Muscle layer of duodenum (tissue), 2 donors: ENCODE data around the gene AK8.

Experiments
- H3K27ac ChIP-seq: one replicate; pipeline ENCODE4 v1.7.0; 2013; ENCODE audit warnings: mild to moderate bottlenecking, low read length
- H3K27me3 ChIP-seq: one replicate; pipeline ENCODE4 v1.7.0; 2013; ENCODE audit warnings: low read depth, mild to moderate bottlenecking, control low read depth, low read length
- H3K36me3 ChIP-seq, 2 donors: one replicate each; pipeline ENCODE4 v1.7.0; 2013; ENCODE audit warnings: low read length in 2 of 2, control low read depth in 1 of 2, mild to moderate bottlenecking in 1 of 2; ENCODE audit not compliant: insufficient read depth in 2 of 2, control insufficient read depth in 1 of 2
- H3K4me1 ChIP-seq, 2 donors: one replicate each; pipeline ENCODE4 v1.7.0; 2013; ENCODE audit warnings: low read length in 2 of 2, mild to moderate bottlenecking in 2 of 2, control low read depth in 1 of 2, moderate library complexity in 1 of 2; ENCODE audit not compliant: insufficient read depth in 2 of 2, control insufficient read depth in 1 of 2
- H3K4me3 ChIP-seq, 2 donors: one replicate each; pipeline ENCODE4 v1.7.0; 2013; ENCODE audit warnings: low read length in 2 of 2, low read depth in 1 of 2, mild to moderate bottlenecking in 1 of 2
- H3K9me3 ChIP-seq, 2 donors: one replicate each; pipeline ENCODE4 v1.7.0; 2013; ENCODE audit warnings: low read length in 2 of 2, control low read depth in 1 of 2, mild to moderate bottlenecking in 1 of 2; ENCODE audit not compliant: control insufficient read depth in 1 of 2
- donor health status: healthy.

The AK8 gene

DNA sequence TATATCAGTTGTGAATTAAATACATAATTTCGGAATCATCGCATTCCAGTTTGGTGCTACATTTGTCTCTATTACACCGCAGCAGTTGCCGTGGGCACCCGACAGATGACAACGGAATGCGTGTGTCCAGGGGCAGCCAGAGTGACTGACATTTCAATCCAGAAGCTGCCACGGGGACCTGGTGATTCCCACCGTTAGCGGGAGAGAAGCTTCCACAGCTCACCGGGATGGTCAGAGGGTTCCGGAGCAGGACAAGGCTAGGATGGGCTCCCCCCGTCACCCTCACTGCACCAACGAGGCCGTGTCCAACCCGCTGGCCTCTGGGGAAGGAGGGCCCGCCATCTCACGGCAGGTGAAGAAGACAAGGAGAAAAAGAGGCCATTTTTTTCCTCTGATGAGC is 121.1 kb downstream of the AK8 start:
- no peaks in the 10 kb centered on the region for H3K36me3 ChIP-seq
- H3K27ac ChIP-seq, result no peak overlapping the region
- H3K9me3 ChIP-seq, result no peaks in the 10 kb centered on the region
- no peak overlapping the region for H3K4me3 ChIP-seq
- H3K27me3 ChIP-seq, result no peaks in the 10 kb centered on the region
- H3K4me1 ChIP-seq, result peaks cover 0 to 8% of the 10 kb centered on the region in 2 donors

DNA sequence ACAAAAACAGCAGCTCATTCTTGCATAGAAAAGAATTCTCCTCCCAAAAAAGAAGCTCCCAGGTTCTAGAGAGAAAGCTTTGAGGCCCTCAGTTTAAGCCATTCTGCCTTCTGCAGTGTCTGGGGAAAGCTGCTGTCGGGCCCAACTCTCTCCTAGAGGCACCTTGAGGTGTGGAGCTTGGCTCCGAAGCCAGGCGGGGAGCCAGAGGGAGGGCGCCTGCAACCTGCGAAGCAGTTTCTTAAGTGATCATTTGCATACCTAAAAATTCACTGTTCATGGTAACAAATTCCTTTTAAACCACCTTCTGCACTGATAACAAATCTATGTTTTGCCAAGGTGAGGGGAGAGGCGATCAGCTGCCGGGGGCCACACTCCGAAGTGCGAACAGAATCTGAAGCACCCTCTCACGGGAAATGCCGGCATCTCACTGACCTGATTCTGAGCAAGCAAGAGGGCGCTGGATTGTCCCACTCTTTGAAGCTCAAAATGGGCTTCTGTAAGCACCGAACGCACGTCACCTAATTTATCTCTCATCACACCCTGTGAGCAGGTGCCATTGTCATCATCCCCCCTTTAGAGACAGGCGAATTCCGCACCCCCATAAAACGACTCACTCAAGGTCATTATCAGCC is 121.8 kb downstream of the AK8 start:
- no peak overlapping the region for H3K27ac ChIP-seq
- peaks cover 0 to 8% of the 10 kb centered on the region in 2 donors for H3K4me1 ChIP-seq
- no peaks in the 10 kb centered on the region for H3K36me3 ChIP-seq

DNA sequence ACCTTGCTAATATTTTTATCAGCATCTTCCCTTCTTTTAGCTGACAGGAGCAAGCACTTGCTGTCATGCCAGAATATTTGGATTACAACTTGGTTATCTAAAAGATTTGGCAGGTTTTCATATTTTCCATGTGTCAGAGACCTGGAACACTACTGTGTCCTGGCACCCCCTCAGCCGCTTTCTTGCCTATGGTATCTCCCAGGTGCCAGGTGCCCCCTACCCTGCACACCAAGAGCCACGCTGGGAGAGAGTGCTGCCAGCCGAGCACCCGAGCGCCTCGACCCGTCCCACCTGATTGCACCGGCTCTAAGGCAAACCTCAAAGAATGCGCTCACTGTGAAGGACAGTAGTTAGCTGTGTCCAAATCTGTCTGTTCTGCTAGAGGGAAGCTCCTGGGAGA is 123.0 kb downstream of the AK8 start:
- H3K4me1 ChIP-seq, result peaks cover 0 to 8% of the 10 kb centered on the region in 2 donors
- no peak overlapping the region for H3K27ac ChIP-seq
- no peaks in the 10 kb centered on the region for H3K36me3 ChIP-seq
- H3K9me3 ChIP-seq, result no peaks in the 10 kb centered on the region
- H3K4me3 ChIP-seq, result no peak overlapping the region
- H3K27me3 ChIP-seq, result no peaks in the 10 kb centered on the region

More for the DNA sequence above, 121.8 kb downstream of the AK8 start:
- H3K4me3 ChIP-seq, result no peak overlapping the region
- H3K9me3 ChIP-seq, result no peaks in the 10 kb centered on the region
- H3K27me3 ChIP-seq, result no peaks in the 10 kb centered on the region

DNA sequence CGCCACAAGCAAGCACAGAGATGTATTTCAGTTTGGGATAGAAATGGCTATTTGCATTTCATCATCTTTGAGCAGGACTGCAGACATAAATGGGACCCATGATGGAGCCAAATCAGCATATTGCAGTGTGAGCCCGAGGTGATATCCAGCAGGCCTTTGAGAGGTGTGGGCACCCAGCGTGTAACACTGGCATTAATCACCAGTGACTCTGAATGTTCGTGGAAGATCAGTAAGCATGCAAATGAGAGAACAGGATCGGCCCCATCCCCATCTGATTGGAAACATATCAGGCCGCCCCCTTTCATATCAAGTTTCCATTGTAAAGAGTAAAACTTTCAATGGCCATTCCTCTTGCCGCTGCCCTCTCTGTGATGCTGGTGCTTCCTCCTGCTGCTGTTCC is 123.8 kb downstream of the AK8 start:
- H3K27me3 ChIP-seq, result no peaks in the 10 kb centered on the region
- no peak overlapping the region for H3K4me3 ChIP-seq
- H3K9me3 ChIP-seq, result no peaks in the 10 kb centered on the region
- H3K36me3 ChIP-seq, result no peaks in the 10 kb centered on the region
- no peak overlapping the region for H3K27ac ChIP-seq
- H3K4me1 ChIP-seq, result peaks cover 0 to 8% of the 10 kb centered on the region in 2 donors

DNA sequence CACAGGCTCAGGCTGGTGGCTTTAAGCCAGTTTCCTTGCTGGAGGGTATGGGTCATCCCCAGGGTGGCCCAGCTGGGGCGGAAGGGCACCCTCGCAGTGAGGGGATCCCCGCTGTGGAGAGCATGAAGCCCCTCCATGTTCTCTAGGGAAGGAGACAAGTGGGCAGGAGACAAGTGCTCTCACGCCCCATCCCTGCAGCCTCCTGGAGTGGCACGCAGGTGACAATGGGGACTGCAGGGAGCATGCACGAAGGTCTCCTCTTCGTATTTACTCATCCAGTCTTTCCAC is 124.5 kb downstream of the AK8 start:
- peaks cover 0 to 8% of the 10 kb centered on the region in 2 donors for H3K4me1 ChIP-seq
- H3K27ac ChIP-seq, result no peak overlapping the region
- no peaks in the 10 kb centered on the region for H3K9me3 ChIP-seq
- H3K36me3 ChIP-seq, result no peaks in the 10 kb centered on the region
- no peaks in the 10 kb centered on the region for H3K27me3 ChIP-seq
- no peak overlapping the region for H3K4me3 ChIP-seq

DNA sequence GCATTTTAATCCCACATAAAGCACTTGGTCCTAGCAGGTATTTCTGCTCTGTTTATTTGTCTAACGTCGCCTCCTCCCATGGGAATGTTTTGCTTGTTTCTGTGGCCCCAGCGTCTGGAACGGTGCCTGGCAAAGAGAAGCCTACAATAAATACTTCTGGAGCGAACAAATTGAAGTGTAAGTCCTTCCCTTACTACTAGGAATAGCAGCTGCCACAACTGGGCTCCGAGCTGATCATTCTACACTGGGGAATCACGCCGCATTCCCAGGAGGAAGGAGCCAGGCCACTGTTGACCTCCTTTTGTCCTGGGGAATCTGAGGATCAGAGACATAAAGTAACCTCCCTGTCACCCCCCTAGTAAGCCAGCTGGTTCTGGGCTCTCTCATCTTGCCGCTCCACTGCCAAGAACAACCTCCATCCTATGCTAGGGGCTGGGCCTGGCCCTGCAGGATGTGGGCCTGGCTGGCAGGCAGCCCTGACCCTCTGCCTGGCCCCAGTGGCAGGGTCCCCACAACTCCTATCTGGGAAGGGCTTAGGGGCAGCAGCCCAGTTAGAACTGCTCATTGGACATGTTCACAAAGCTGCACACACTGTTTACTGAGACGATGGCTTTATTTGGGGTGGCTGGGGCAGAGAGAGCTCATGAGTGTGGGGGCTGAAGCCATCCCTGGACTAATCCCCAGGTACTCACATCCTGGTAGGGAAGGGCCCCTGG is 125.0 kb downstream of the AK8 start:
- no peaks in the 10 kb centered on the region for H3K36me3 ChIP-seq
- no peaks in the 10 kb centered on the region for H3K9me3 ChIP-seq
- H3K4me3 ChIP-seq, result no peak overlapping the region
- no peak overlapping the region for H3K27ac ChIP-seq
- H3K27me3 ChIP-seq, result no peaks in the 10 kb centered on the region
- H3K4me1 ChIP-seq, result peaks cover 0 to 8% of the 10 kb centered on the region in 2 donors

DNA sequence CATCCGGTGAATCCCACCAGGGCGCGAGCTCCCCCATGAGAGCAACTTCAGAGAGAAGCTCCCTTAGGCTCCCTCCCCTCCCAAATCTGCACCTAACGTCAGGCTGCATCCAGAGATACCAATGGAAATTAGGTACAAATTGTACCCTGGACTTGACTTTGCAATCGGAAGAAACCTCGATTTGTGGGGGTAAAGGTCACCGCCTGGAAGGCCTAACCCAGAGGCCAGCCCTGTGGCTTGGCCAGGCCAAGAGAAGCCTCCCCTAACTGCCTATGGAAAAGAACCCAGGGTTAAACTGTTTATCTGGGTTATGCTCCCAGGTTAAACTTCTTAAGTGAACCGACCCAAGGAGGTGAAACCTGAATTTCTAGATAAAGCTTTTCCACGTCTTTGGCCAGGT is 127.4 kb downstream of the AK8 start:
- Histone ChIP-seq H3K4me1 (peaks cover 0 to 8% of the 10 kb centered on the region in 2 donors), H3K27ac (no peak overlapping the region), H3K36me3 (no peaks in the 10 kb centered on the region), H3K27me3 (no peaks in the 10 kb centered on the region), H3K9me3 (no peaks in the 10 kb centered on the region), H3K4me3 (no peak overlapping the region)

DNA sequence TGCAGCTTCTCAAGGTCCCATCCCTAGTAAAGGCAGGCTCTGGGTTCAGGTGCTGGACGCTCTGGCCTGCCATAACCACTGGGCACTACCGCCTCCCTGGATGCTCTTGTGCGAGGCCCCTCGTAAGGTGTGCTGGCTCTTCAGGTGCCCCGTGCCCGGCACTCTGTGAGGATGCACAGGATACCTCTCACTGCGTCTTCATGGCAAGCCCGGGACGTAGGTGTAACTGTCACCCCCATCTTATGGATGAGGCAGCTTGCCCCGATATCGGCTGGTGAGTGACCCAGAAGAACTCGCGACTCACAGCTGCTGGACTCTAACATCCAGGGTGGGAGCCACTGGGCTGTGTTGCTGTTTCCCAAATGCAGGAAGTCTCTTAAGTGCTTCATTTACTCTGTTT is 128.8 kb downstream of the AK8 start:
- H3K4me3 ChIP-seq, result no peak overlapping the region
- H3K27ac ChIP-seq, result no peak overlapping the region
- H3K9me3 ChIP-seq, result no peaks in the 10 kb centered on the region
- H3K36me3 ChIP-seq, result no peaks in the 10 kb centered on the region
- H3K4me1 ChIP-seq, result peaks cover 0 to 8% of the 10 kb centered on the region in 2 donors
- H3K27me3 ChIP-seq, result peaks cover 7% of the 10 kb centered on the region

DNA sequence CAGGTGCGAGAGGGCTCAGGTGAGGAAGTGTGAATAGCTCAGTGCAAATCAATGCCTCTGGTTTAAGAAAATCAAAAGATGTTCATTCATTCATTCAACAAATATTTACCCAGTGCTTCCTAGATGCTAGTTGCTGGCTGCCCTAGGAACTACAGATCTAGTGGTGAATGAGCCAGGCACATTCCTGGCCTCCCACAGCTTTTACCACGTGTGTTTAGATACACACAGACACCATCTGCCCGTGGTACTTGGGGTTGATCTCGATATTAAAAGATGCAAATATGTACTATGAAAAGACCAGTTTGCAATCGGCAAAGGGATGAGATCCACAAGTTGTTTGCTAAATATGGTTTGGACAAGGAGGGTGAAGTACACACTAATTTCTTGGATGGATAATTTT is 129.6 kb downstream of the AK8 start:
- Histone ChIP-seq H3K4me3 (no peak overlapping the region), H3K27ac (no peak overlapping the region), H3K36me3 (no peaks in the 10 kb centered on the region), H3K27me3 (peaks cover 9% of the 10 kb centered on the region), H3K4me1 (peaks cover 0 to 8% of the 10 kb centered on the region in 2 donors), H3K9me3 (no peaks in the 10 kb centered on the region)

DNA sequence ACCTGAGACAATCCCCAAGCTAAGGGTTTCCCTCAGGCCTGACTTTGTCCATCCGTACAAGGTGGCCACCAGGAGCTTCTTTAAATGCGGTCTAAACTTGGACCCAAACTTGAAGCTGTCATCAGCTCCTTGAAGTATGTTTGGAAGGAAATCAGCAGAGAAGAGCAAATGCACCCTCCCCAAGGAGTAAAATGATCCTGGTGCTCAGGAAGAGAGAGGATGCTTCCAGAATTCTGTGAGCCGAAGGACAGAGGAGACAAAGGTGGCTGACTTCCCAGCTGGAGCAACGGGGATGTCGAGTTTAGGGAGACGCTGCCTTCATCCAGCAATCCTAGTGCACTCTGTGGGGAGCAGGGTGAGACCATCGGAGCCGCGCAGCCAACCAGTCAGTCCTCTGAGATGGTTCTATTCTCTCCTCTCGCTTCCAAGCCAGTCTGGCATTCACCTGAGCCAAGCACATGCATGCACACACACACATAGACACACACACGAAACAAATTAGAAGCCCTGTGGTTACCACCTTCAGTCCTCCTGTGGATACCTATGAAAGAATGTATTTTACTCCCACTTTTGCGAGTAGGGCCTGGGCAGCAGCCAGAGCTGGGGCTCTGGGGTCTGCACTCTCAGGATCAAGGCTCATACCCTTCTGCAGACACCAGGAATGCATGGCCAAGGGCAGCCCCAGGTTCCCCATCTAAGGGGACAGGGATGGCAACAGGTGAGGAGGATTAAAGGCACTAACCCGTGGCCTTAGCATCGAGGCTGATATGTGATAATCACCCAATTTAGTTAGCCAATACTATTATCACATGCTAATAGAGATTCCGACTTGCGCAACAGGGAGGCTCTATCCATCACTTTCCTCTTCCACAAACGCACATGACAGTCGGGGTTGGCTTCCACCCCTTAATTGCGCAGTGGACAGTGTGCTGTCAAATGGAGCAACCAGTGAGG is 132.1 kb downstream of the AK8 start:
- Histone ChIP-seq H3K27me3 (peaks cover 22% of the 10 kb centered on the region), H3K36me3 (no peaks in the 10 kb centered on the region), H3K4me3 (no peak overlapping the region), H3K4me1 (no peaks in the 10 kb centered on the region), H3K9me3 (no peaks in the 10 kb centered on the region), H3K27ac (no peak overlapping the region)
